Body of pancreas (tissue), 4 donors: ENCODE results near the gene RAD51B.

Source experiments
- POLR2A ChIP-seq, 3 donors: fragments of 450-650 bp; IDR thresholded peaks; one replicate each; pipeline ENCODE4 v1.6.1; 2016; ENCODE audit warnings: antibody characterized with exemption in 3 of 3, mild to moderate bottlenecking in 2 of 3
- TF ChIP-seq, protein P1 (sequence below), 7 experiments: fragments of 450-650 bp in 4 of 7; fragments of 200-600 bp in 3 of 7; sonication (generic) in 3 of 7; IDR thresholded peaks; one replicate each; pipeline ENCODE4 v1.5.1; 2016 to 2019; ENCODE audit warnings: antibody characterized with exemption in 7 of 7

DNA sequence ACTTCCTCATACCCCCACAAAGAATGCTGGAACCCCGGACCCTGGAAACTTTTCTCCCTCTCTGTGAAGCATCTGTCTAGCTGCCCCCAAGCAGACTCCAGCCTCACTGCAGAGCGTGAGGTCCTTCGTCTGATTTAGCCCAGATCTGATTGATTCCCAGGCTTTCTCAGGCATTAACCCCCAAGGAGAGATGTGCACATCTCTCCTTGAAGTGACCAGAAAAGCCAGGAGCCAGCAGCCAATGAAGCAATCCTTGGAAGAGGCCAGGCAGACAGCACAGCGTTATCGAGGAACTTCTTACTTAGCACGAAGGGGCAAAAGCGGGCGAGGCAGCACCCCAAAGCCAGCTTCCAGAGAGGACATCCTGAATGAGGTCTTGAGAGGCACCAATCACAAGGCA, 872.6 kb downstream of the RAD51B start:
- TF ChIP-seq, protein P1, sequence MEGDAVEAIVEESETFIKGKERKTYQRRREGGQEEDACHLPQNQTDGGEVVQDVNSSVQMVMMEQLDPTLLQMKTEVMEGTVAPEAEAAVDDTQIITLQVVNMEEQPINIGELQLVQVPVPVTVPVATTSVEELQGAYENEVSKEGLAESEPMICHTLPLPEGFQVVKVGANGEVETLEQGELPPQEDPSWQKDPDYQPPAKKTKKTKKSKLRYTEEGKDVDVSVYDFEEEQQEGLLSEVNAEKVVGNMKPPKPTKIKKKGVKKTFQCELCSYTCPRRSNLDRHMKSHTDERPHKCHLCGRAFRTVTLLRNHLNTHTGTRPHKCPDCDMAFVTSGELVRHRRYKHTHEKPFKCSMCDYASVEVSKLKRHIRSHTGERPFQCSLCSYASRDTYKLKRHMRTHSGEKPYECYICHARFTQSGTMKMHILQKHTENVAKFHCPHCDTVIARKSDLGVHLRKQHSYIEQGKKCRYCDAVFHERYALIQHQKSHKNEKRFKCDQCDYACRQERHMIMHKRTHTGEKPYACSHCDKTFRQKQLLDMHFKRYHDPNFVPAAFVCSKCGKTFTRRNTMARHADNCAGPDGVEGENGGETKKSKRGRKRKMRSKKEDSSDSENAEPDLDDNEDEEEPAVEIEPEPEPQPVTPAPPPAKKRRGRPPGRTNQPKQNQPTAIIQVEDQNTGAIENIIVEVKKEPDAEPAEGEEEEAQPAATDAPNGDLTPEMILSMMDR (IDR thresholded peaks at IDR 0.05) = no peak
- no peak for TF ChIP-seq POLR2A (IDR thresholded peaks at IDR 0.05)
